C1 segment of cervical spinal cord (tissue), 14 donors: ENCODE results near the gene NUP210L.
"Not testable (repeated sequence)": the region's sequence is repeated elsewhere in the genome, so short reads cannot be mapped to it uniquely, and the experiment has no call there.

ENCODE experiments used
- DNase-seq, 14 donors: peaks; one replicate each; lab custom pipeline; 2025; lab: John Stamatoyannopoulos, UW

The NUP210L gene

GRCh38 chr1:154097873-154098272 is 57.0 kb downstream of the NUP210L start:
- no peak for DNase-seq

- DNase-seq = no peak
Observed at GRCh38 chr1:154095456-154096060, 59.3 kb downstream of the NUP210L start.

GRCh38 chr1:154094411-154094810 is 60.5 kb downstream of the NUP210L start:
- no peak for DNase-seq

GRCh38 chr1:154093699-154094098 is 61.2 kb downstream of the NUP210L start:
- no peak for DNase-seq

GRCh38 chr1:154091706-154092105 is 63.2 kb downstream of the NUP210L start:
- no peak for DNase-seq

GRCh38 chr1:154087574-154087973 is 67.3 kb downstream of the NUP210L start:
- no peak for DNase-seq

- DNase-seq = not testable (repeated sequence)
Observed at GRCh38 chr1:154083057-154083456, 71.8 kb downstream of the NUP210L start.

GRCh38 chr1:154081386-154082126 is 73.3 kb downstream of the NUP210L start:
- DNase-seq = no peak

- DNase-seq = no peak
Observed at GRCh38 chr1:154076413-154076812, 78.5 kb downstream of the NUP210L start.

GRCh38 chr1:154075746-154076145 is 79.1 kb downstream of the NUP210L start:
- DNase-seq = no peak

- no peak for DNase-seq
Observed at GRCh38 chr1:154062309-154062708, 92.6 kb downstream of the NUP210L start.

- not testable (repeated sequence) for DNase-seq
Observed at GRCh38 chr1:154047436-154047835, 107.4 kb downstream of the NUP210L start.

- not testable (repeated sequence) for DNase-seq
Observed at GRCh38 chr1:154033697-154034096, 121.2 kb downstream of the NUP210L start.

- no peak for DNase-seq
Observed at GRCh38 chr1:154019940-154020339, 134.9 kb downstream of the NUP210L start.

GRCh38 chr1:154019269-154019668 is 135.6 kb downstream of the NUP210L start:
- DNase-seq = no peak

GRCh38 chr1:154014154-154014907 is 140.5 kb downstream of the NUP210L start:
- no peak for DNase-seq

- DNase-seq = not testable (repeated sequence)
Observed at GRCh38 chr1:154012543-154012942, 142.3 kb downstream of the NUP210L start.

- DNase-seq = no peak
Observed at GRCh38 chr1:154012129-154012528, 142.7 kb downstream of the NUP210L start.

GRCh38 chr1:154006136-154006535 is 148.7 kb downstream of the NUP210L start:
- no peak for DNase-seq

GRCh38 chr1:154000420-154000819 is 154.5 kb downstream of the NUP210L start:
- DNase-seq = no peak

GRCh38 chr1:153996882-153997281 is 158.0 kb downstream of the NUP210L start:
- not testable (repeated sequence) for DNase-seq

- DNase-seq = no peak
Observed at GRCh38 chr1:153995640-153996039, 159.2 kb downstream of the NUP210L start.

- no peak for DNase-seq
Observed at GRCh38 chr1:153995202-153995601, 159.7 kb downstream of the NUP210L start.
